Measurements from ENCODE around the gene NMNAT1.
"Not testable (repeated sequence)": the region's sequence is repeated elsewhere in the genome, so short reads cannot be mapped to it uniquely, and the experiment has no call there.

Gene NMNAT1

DNA sequence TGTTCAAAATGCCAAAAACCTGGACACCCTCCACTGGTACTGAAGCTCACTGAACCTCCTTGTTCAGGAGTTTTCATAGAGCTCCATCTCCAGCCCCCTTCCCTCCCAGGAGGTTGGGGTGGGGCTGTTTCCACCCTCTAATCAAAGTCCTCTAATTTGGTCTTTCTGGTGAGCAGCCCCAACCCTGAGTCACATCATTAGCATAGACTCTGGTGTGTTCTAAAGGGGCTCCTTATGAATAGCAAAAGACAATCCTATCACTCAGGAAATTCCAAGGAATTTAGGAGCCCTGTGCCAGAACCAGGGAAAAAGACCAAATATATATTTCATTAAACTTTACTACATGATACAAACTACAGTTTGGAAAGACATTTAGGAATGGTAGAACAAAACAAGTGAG, 76.3 kb downstream of the NMNAT1 start:
- DNase-seq (ENCODE audit: low read depth, low spot score), result no peak

DNA sequence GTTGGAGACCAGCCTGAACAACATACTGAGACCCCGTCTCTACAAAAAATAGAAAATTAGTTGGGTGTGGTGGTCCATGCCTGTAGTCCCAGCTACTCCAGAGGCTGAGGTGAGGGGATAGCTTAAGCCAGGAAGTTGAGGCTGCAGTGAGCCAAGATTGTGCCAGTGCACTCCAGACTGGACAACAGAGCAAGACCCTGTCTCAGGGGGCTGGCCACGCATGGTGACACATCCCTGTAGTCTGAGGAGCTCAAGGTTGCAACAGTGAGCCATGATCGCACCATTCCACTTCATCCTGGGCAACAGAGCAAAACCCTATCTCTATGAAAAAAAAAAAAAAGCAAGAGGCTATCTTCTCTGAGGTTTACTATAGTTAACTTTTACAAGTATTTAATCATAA, 76.8 kb downstream of the NMNAT1 start:
- DNase-seq (ENCODE audit: low read depth, low spot score), result no peak

DNA sequence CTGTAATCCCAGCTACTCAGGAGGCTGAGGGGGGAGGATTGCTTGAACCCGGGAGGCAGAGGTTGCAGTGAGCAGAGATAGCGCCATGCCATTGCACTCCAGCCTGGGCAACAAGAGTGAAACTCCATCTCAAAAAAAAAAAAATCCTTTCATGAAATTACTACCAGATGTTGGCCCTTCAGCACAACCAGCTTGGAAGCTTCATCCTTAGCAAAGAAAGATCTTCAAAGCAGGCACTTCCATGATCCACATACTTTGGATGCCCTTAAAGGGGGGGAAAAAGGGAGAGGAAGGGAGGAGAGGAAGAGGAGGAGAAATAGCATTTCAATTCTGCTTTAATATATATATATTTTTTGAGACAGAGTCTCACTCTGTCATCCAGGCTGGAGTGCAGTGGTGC, 77.4 kb downstream of the NMNAT1 start:
- not testable (repeated sequence) for DNase-seq (ENCODE audit: low read depth, low spot score)

DNA sequence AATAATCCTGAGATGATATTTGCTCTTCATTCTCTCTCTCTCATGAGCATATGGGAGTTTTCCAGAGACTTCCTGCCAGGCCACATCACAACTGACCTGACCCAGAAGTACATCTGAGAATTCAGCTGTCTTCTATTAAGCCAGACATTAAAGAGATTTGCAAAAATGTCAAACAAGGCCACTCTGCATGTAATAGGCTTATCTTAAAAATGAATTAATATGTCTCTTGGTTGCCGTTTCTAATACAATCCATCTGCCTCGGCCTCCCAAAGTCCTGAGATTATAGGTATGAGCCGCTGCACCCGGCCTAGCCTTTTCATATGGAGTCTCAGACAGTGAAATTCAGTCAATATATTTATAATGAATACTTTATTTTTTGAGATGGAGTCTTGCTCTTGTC, 78.7 kb downstream of the NMNAT1 start:
- DNase-seq (ENCODE audit: low read depth, low spot score), result not testable (repeated sequence)

DNA sequence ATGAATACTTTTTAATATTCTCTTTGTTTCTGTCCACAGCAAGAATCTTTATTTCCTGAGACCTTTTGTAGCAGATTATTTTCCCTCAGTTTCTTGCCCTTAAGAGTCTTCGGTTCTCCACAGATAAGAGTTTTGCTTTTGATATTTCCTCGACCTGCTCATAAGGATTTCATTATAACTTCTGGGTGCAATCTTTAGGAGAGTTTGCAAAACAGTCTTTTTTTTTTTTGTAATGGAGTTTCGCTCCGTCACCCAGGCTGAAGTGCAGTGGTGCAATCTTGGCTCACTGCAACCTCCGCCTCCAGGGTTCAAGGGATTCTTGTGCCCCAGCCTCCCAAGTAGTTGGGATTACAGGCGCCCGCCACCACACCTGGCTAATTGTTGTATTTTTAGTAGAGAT, 79.4 kb downstream of the NMNAT1 start:
- DNase-seq (ENCODE audit: low read depth, low spot score), result no peak

DNA sequence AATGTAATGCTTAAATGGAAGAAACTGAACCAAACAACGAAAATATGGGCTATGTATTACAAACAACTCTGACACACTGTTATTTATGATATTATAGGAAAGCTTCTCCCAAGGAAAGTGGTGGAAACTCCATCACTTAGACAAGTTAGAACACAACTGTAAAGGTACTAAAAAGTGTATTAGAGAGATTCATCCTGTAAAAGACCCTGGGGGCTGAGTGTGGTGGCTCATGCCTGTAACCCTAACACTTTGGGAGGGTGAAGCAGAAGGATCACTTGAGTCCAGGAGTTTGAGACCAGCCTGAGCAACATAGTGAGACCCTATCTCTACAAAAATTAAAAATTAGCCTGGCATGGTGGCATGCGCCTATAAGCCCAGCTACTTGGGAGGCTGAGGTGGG, 82.1 kb downstream of the NMNAT1 start:
- no peak for DNase-seq (ENCODE audit: low read depth, low spot score)

DNA sequence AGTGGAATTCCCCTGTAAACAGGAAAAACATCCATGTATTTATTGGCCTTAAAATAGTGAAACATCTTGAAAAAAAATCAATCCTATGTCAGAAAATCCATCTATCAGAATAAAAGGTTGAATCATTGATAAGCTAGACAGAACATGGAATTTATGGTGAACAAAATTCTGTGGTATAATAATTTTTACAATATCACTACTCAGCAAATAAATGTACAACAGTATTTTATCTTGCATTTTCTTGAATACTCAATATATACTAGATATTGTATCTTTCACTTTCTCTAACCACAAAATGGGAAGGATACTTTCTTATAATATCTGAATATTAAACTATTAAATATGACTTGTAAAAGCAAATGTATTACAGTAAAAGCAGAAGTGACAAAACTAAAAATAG, 83.8 kb downstream of the NMNAT1 start:
- no peak for DNase-seq (ENCODE audit: low read depth, low spot score)

DNA sequence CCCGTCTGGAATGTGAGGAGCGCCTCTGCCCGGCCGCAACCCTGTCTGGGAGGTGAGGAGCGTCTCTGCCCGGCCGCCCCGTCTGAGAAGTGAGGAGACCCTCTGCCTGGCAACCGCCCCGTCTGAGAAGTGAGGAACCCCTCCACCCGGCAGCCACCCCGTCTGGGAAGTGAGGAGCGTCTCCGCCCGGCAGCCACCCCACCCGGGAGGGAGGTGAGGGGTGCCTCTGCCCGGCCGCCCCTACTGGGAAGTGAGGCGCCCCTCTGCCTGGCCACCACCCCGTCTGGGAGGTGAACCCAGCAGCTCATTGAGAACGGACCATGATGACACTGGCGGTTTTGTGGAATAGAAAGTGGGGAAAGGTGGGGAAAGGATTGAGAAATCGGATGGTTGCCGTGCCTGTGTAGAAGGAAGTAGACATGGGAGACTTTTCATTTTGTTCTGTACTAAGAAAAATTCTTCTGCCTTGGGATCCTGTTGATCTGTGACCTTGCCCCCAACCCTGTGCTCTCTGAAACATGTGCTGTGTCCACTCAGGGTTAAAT, 85.8 kb downstream of the NMNAT1 start:
- not testable (repeated sequence) for DNase-seq (ENCODE audit: low read depth, low spot score)

DNA sequence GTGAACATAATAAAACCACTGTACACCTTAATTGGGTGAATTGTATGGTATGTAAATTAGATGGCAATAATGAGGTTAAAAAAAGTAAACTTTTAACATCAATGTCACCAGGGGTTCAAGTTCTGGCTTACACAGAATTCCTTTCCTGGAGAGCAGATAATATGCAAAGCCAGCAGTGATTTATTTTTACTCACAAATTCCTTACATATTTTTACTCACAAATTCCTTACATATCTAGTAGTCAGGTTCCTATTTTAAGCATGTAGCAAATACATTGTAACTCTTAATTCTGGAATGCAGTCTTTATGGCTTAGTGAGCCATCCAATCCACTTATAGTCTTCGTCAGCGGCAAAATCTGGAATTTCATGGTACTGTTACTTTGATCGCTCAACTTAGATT, 88.2 kb downstream of the NMNAT1 start:
- no peak for DNase-seq (ENCODE audit: low read depth, low spot score)

DNA sequence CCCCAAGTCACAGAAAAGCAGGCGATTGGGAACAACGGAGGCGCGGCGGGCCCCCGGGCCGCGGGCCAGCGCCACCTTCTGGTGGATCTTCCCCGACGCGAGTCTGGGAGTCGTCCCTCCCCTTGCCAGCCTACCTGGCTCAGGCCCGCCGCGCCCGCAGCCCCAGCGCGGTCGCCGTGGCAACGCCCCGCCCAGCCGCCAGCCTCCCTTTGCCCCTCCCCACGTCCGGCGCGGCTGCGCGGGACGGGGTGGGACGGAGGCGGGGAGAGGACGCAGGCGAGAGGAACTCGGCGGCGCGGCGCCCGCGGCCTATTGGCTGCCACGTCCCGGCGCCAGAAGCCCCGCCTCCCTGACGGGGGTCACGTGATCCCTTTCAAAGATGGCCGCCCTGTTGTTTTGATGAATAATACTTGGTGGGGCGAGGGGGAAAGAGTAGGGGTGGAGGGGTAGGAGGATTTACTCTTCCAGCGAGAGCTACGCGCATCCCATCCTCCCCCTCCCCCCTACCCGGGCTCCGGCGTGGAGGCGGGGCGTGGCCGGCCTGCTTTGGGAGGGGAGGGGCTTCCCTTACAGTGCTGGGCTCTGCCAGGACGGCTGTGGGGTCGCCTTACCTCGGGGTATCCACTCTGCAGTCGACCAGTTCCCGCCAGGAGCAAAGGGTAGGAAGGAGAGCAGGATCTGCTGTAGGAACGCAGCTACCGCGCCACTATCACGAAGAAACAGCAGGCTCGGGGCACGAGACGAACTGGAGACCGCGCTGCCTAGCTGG, 89.5 kb downstream of the NMNAT1 start, which contains the start of gene UBE4B:
Gene UBE4B, plus strand, starts transcription at position 369 of the 769 bp plus-strand sequence. CDS start 713 bp downstream, outside the sequence.
- DNase-seq (ENCODE audit: low read depth, low spot score), result peak; percentile 95

DNA sequence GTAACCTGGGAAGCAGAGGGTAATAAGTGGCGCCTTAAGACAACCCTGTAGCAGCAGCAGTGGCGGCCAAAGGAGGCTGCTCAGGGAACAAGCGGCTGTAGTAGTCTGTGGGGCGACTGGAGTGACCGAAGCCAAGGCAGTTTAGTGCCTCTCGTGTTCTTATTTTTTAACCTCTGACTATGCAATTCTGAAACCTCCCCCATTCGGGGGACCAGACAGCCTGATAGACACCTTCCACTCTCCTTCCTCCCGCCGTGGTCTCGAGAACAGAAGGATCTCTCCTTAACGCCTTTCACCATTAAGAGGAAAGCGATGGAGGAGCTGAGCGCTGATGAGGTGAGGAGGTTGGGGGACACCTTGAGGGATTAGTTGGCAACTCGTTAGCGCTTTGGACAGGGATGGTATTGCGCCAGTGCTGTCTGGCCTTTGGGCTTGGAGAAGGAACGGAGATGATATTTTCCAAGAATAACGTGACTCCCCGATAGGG, 90.1 kb downstream of the NMNAT1 start:
- no peak for DNase-seq (ENCODE audit: low read depth, low spot score)

All from activated naive CD8-positive, alpha-beta T cell treated with anti-CD3 and anti-CD28 coated beads, Interleukin-2, amount 50 U/mL, for 16 hours (primary cell).